ENCODE data around the gene DSP.

Gene DSP

GRCh38 chr6:7591770-7592169 lies 50.3 kb downstream of the DSP start:
- no peak for DNase-seq (ENCODE audit: low read depth)

DNA sequence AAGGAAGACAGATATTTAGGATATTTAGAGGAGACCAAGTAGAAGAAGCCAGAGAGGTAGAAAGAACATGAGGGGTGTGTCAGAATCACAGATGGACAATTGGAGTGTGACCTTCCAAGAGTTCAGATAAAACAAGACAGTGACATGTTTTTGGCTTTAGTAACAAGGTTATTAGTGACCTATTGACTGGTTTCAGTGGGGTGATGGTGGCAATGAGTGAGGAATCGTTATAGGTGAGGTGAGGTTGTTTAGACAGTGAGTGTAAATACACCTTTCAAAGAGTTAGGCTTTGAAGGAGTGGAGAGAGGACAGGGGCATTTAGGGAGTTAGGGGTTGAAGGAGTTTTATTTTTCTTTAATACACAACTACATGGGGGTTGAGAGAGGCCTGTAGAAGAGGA lies 51.8 kb downstream of the DSP start:
- DNase-seq (ENCODE audit: low read depth) = no peak

DNA sequence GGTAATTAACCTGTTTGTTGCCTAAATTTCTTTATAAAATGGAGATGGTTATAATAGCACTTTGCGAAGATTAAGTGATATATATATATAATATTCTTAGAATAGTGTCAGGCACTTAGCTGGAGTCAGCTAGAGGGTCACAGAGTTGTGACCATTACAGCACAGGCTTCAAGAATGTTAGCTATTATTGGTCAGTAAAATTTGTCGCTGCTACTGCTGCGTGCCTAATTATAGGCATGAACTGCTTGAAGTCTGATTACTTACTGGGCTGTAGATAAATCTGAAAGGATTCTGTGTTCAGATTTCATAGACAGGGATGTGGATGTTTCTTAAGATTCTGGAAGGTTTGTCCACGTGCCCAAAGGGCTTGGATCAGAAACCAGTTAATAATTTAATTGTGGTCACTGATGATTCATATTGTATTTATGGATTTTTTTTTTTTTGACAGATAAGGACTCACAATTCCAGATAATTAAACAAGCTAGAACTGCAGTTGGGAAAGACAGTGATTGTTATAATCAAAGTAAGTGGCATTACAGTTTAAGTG lies 53.2 kb downstream of the DSP start:
- no peak for DNase-seq (ENCODE audit: low read depth)

- no peak for DNase-seq (ENCODE audit: low read depth)
Observed at GRCh38 chr6:7604003-7604402, 62.5 kb downstream of the DSP start.

GRCh38 chr6:7604506-7604905 lies 63.0 kb downstream of the DSP start:
- no peak for DNase-seq (ENCODE audit: low read depth)

GRCh38 chr6:7615611-7616383 lies 74.3 kb downstream of the DSP start:
- DNase-seq (ENCODE audit: low read depth) = no peak

- DNase-seq (ENCODE audit: low read depth) = no peak
Observed at GRCh38 chr6:7617801-7618764, 76.6 kb downstream of the DSP start.

- DNase-seq (ENCODE audit: low read depth) = no peak
Observed at GRCh38 chr6:7621761-7622160, 80.3 kb downstream of the DSP start.

GRCh38 chr6:7624796-7625710 lies 83.6 kb downstream of the DSP start:
- DNase-seq (ENCODE audit: low read depth) = no peak

GRCh38 chr6:7628479-7628878 lies 87.0 kb downstream of the DSP start:
- DNase-seq (ENCODE audit: low read depth) = no peak

GRCh38 chr6:7628909-7629308 lies 87.4 kb downstream of the DSP start:
- no peak for DNase-seq (ENCODE audit: low read depth)

GRCh38 chr6:7629321-7629720 lies 87.8 kb downstream of the DSP start:
- DNase-seq (ENCODE audit: low read depth) = no peak

GRCh38 chr6:7630792-7631191 lies 89.3 kb downstream of the DSP start:
- no peak for DNase-seq (ENCODE audit: low read depth)

DNA sequence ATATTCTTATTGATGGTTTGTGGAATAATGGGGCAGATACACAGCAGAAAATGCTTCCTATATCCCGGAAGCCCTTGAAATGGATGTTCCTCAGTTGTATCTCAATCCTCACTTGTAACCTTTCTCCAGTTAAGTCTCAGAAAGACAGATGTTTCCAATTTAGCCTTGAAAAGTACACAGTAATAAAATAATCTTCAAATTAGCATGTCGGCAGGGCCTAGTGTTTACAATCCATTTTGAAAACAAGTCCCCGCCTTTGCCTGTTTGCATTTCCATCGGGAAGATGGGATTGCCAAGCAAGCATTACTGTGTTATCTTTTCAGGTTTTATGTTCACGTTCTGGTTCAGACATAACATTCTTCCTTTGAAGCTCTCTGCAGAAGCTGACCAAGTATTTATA lies 90.0 kb downstream of the DSP start:
- no peak for DNase-seq (ENCODE audit: low read depth)

- DNase-seq (ENCODE audit: low read depth) = no peak
Observed at GRCh38 chr6:7632501-7633290, 91.2 kb downstream of the DSP start.

GRCh38 chr6:7633361-7633760 lies 91.9 kb downstream of the DSP start:
- DNase-seq (ENCODE audit: low read depth) = no peak

DNA sequence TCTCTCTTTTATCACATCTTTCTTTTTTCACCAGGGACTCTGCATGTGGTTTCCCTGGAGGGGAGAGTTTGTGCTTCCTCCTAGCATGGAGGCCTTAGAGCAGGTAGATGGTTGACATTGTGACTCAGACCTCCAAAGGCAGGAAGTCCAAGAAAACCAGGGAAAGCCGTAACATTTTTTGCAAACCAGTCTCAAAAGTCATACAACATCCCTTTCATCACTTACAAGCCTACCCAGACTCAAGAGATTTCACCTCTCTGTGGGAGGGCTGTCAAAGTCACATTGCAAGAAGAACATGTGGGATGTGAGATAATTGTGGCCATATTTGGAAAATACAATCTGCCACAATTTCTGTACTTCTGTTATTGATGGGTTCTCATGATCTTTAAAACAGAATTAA lies 94.7 kb downstream of the DSP start:
- no peak for DNase-seq (ENCODE audit: low read depth)
